ENCODE measurements around the gene LDLRAD3. TPM values are rescaled to one million over a fixed set of nuclear protein-coding genes. Genes with fewer than 3 reads are reported as not detected.

LDLRAD3 gene
- total RNA-seq, 1 experiment from 2014 or later, result 19.0 TPM

DNA sequence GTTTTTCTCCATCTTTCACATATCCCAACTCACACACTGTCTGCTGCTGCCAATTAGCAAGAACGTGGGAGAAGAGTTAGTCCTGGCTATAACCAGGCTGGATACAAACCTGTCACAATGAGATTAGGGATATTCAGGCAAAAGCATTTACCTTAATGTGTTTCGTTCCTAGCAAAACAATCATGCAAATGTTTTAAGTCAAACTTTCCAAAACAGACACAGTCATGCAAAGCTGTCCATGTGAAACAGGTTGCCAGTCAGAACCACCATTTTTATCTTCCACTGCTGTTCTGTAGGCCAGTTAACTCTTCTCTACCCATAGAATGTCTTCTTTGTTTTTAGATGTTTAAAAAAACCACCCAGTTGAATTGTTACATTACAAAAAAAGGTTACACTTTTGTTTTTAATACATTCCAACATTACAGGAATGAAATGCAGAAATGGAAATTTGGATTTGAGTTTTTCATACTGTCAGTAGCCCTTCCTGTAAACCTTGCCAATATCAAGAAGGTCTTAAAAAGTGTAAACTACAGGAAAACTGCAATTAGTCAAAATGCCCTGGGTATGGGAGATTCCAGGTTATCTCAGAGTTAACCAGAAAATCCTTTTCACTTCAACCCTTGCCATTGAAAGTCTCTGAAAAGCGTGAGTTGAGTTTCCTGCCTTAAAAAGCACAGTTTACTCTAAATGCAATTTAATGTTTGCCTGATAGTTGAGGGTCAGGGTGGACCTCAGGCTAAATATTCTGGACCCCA is 34.2 kb upstream of the LDLRAD3 start:
- H2AFZ ChIP-seq (ENCODE audit: low read depth, low read length, poor library complexity, severe bottlenecking), result no peak overlapping the region
- TF ChIP-seq RAD21 (IDR thresholded peaks at IDR 0.05; ENCODE audit: low read depth), result no peak
- no peak for TF ChIP-seq SP1 (IDR thresholded peaks at IDR 0.05; ENCODE audit: low read depth)
- H3K4me2 ChIP-seq (ENCODE audit: low read length), result no peak overlapping the region
- no peaks in the 10 kb centered on the region for H4K20me1 ChIP-seq (ENCODE audit: insufficient read depth)
- RAD21 ChIA-PET (ENCODE audit: low non-redundant PET in 1 of 2, low total read pairs in 2 of 2, uncharacterized antibody in 2 of 2, unreplicated experiment in 2 of 2), result no interaction called here
- POLR2A ChIA-PET, result no interaction called here
- peaks cover 13 to 19% of the 10 kb centered on the region in 2 experiments; a peak in 3 of 4 replicates for H3K4me1 ChIP-seq (ENCODE audit: control insufficient read depth in 1 of 2, insufficient read depth in 2 of 2, low read length in 2 of 2)
- no peaks in the 10 kb centered on the region for H3K36me3 ChIP-seq (ENCODE audit: control insufficient read depth in 1 of 2, insufficient read depth in 2 of 2, low read length in 2 of 2)
- no peak overlapping the region for H3K9ac ChIP-seq (ENCODE audit: low read length)
- H3K27me3 ChIP-seq (ENCODE audit: insufficient read depth, low read length), result no peaks in the 10 kb centered on the region
- no peaks in the 10 kb centered on the region for H3K9me3 ChIP-seq (ENCODE audit: control insufficient read depth in 1 of 2, insufficient read depth in 1 of 2, low read depth in 1 of 2, low read length in 2 of 2)
- no TSS peak for BruUV-seq (replicated peaks)
- no peaks in the 10 kb centered on the region for H3K9me2 ChIP-seq (ENCODE audit: insufficient read depth)
- no peaks in the 10 kb centered on the region for H3K79me2 ChIP-seq (ENCODE audit: insufficient read depth, low read length)
- intact Hi-C loops (cut with micrococcal nuclease), result no loop called here
- no peak for DNase-seq (ENCODE audit: low read depth, low spot score)
- CTCF ChIA-PET, result no interaction called here
- ATAC-seq, result no peak
- no peak overlapping the region for H3K27ac ChIP-seq (ENCODE audit: low read depth, low read length)
- H3K4me3 ChIP-seq (replicated peaks in 1 of 2; ENCODE audit: low read depth in 1 of 2, low read length in 2 of 2), result no peak overlapping the region

DNA sequence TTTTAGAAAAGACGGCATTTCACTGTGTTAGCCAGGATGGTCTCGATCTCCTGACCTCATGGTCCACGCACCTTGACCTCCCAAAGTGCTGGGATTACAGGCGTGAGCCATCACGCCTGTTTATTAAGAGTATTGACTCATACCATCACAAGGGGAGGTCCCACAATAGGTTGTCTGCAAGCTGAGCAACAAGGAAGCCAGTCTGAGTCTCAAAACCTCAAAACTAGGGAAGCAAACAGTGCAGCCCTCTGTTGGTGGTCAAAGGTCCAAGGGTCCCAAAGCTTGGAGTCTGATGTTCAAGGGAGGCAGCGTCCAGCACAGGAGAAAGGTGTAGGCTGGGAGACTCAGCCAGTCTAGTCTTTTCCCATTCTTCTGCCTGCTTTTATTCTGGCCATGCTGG is 32.8 kb upstream of the LDLRAD3 start:
- no peak overlapping the region for H3K27ac ChIP-seq (ENCODE audit: low read depth, low read length)
- H3K4me1 ChIP-seq (ENCODE audit: control insufficient read depth in 1 of 2, insufficient read depth in 2 of 2, low read length in 2 of 2), result peaks cover 13 to 19% of the 10 kb centered on the region in 2 experiments; a peak in 3 of 4 replicates
- H3K4me3 ChIP-seq (replicated peaks in 1 of 2; ENCODE audit: low read depth in 1 of 2, low read length in 2 of 2), result no peak overlapping the region
- ChIA-PET RAD21 (ENCODE audit: low non-redundant PET in 1 of 2, low total read pairs in 2 of 2, uncharacterized antibody in 2 of 2, unreplicated experiment in 2 of 2) (no interaction called here), POLR2A (no interaction called here), CTCF (no interaction called here)
- H3K9ac ChIP-seq (ENCODE audit: low read length), result no peak overlapping the region
- H4K20me1 ChIP-seq (ENCODE audit: insufficient read depth), result no peaks in the 10 kb centered on the region
- H3K79me2 ChIP-seq (ENCODE audit: insufficient read depth, low read length), result no peaks in the 10 kb centered on the region
- BruUV-seq (replicated peaks), result no TSS peak
- no peak overlapping the region for H3K4me2 ChIP-seq (ENCODE audit: low read length)
- no peaks in the 10 kb centered on the region for H3K36me3 ChIP-seq (ENCODE audit: control insufficient read depth in 1 of 2, insufficient read depth in 2 of 2, low read length in 2 of 2)
- no peaks in the 10 kb centered on the region for H3K27me3 ChIP-seq (ENCODE audit: insufficient read depth, low read length)
- DNase-seq (ENCODE audit: low read depth, low spot score) (no peak), ATAC-seq (no peak)
- intact Hi-C loops (cut with micrococcal nuclease), result no loop called here
- H3K9me2 ChIP-seq (ENCODE audit: insufficient read depth), result no peaks in the 10 kb centered on the region
- H3K9me3 ChIP-seq (ENCODE audit: control insufficient read depth in 1 of 2, insufficient read depth in 1 of 2, low read depth in 1 of 2, low read length in 2 of 2), result no peaks in the 10 kb centered on the region
- no peak overlapping the region for H2AFZ ChIP-seq (ENCODE audit: low read depth, low read length, poor library complexity, severe bottlenecking)
- no peak for TF ChIP-seq RAD21 (IDR thresholded peaks at IDR 0.05; ENCODE audit: low read depth)
- no peak for TF ChIP-seq CEBPB (IDR thresholded peaks at IDR 0.05; ENCODE audit: low read depth)
- no peak for TF ChIP-seq EGR1 (IDR thresholded peaks at IDR 0.05; ENCODE audit: low read depth)
- TF ChIP-seq ZBTB33 (IDR thresholded peaks at IDR 0.05; ENCODE audit: extremely low read depth, insufficient replicate concordance, low read length), result no peak
- TF ChIP-seq POLR2A (IDR thresholded peaks at IDR 0.05; ENCODE audit: borderline replicate concordance, extremely low read depth, insufficient read depth, insufficient read length), result no peak
- TF ChIP-seq YY1 (IDR thresholded peaks at IDR 0.05; ENCODE audit: extremely low read depth, insufficient replicate concordance, low read depth, low read length), result no peak
- TF ChIP-seq, protein P1, sequence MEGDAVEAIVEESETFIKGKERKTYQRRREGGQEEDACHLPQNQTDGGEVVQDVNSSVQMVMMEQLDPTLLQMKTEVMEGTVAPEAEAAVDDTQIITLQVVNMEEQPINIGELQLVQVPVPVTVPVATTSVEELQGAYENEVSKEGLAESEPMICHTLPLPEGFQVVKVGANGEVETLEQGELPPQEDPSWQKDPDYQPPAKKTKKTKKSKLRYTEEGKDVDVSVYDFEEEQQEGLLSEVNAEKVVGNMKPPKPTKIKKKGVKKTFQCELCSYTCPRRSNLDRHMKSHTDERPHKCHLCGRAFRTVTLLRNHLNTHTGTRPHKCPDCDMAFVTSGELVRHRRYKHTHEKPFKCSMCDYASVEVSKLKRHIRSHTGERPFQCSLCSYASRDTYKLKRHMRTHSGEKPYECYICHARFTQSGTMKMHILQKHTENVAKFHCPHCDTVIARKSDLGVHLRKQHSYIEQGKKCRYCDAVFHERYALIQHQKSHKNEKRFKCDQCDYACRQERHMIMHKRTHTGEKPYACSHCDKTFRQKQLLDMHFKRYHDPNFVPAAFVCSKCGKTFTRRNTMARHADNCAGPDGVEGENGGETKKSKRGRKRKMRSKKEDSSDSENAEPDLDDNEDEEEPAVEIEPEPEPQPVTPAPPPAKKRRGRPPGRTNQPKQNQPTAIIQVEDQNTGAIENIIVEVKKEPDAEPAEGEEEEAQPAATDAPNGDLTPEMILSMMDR (IDR thresholded peaks at IDR 0.05 in 2 of 3, conservative IDR thresholded peaks at IDR 0.05 in 1 of 3; ENCODE audit: borderline replicate concordance in 1 of 3, insufficient read depth in 1 of 3, low read depth in 2 of 3, low read length in 2 of 3), result no peak
- no peak for TF ChIP-seq ZNF274 (IDR thresholded peaks at IDR 0.05; ENCODE audit: low read depth, low read length)
- TF ChIP-seq FOSL1 (IDR thresholded peaks at IDR 0.05; ENCODE audit: low read depth), result no peak
- no peak for TF ChIP-seq JUND (IDR thresholded peaks at IDR 0.05)
- no peak for TF ChIP-seq SP1 (IDR thresholded peaks at IDR 0.05; ENCODE audit: low read depth)
- no peak for TF ChIP-seq SRF (IDR thresholded peaks at IDR 0.05; ENCODE audit: low read depth)
